Forelimb muscle (tissue), 1 donor: ENCODE data around the gene PAMR1. TPM values are rescaled to one million over a fixed set of nuclear protein-coding genes. Genes with fewer than 3 reads are reported as not detected.

ENCODE experiments used
- DNase-seq: peaks from one replicate; pipeline ENCODE4 v3.0.0-alpha.2; 2013; ENCODE audit warnings: low read depth
- polyA plus RNA-seq: library from polyadenylated mRNA; unstranded; fragments of 120-200 nt; gene quantifications from one replicate; pipeline ENCODE4 v1.2.1, GENCODE V29; 2013; ENCODE audit not compliant: insufficient read length

PAMR1 gene
- polyA plus RNA-seq, 1 donor: 12.1 TPM

DNA sequence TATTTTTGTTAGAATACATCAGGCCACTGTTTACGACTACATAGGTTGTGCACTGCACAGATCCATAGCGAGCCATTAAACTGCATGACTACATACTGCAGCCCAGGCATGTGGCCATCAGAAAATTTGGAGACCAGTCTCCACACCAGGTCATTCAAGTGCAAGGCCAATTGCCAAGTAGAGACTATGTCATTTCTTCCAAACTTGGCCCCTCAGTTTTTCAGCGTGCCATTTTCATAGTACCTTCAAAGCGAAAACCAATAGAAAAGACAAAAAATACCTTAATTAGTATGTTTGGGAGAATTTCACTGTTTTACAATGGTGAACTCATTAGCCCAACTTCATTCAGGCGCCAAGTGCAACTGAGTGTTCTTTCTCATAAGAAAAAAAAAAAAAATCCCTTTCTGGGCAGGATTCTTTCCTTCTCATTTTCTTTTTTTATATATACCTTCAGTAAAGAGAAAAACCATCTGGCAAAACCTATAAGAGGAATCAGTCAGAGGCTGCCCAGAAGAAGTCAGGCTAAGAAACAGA is 30.4 kb downstream of the PAMR1 start:
- DNase-seq: no peak

DNA sequence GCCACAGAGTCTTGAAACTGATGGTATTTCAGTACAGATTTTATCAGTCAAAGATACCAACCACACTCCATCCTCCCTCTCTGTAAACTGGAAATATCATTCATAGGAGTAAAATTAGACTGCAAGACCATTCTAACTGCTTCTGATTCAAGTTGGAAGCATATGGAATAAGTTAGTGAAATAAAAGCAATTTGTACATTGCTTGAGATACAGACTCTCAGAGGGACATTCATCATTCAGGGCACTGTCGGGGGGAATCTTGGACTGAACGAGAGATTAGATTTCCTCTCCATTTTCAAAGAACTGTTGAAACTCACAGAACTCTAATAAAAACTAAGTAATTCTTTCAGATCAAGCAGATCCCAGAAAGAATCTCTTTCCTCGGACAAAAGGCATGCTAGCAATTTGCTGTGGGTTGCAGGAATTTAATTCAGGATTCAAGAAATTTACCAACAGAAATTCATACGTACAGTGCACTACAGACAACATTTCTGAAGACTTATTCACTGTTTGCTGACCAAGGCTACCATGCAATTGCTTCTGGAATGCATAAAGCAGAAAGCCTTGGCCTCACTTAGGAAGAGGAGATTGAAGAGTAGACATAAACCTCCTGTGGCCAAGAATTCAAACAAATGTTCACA is 34.1 kb downstream of the PAMR1 start:
- no peak for DNase-seq

DNA sequence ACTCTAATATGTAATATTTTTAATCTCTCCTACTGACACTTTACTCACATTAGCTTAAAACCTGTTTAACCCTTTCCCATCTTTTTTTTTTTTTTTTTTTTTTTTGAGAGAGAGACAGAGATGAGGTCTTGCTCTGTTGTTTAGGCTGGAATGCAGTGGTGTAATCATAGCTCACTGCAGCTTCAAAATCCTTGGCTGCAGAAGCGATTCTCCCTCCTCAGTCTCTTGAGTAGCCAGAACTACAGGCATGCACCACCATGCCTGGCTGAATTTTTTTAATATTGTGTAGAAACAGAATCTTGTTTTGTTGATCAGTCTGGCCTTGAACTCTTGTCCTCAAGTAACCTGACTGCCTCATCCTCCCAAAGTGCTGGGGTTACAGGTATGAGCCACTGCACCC is 37.3 kb downstream of the PAMR1 start:
- DNase-seq: no peak

- DNase-seq: no peak
These were observed 37.8 kb downstream of the PAMR1 start for GRCh38 chr11:35487532-35488078.

DNA sequence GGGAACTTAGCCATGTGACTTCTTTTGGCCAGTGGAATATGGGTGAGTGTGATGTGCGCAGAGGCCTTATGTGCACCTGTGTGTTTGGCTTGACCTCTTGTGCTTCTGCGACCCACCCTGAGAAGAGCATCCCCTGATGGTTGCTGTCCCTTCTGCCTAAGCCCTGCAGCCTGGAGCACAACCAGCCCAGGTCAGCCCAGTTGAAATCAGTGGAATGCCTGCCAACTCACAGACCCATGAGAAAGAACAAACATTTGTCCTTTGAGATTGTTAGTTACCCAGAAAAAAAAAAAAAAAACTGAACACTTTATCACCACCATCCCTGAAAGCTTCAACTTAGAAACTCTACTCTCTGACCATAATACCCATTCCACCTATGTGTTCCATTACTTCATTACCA is 38.5 kb downstream of the PAMR1 start:
- no peak for DNase-seq

DNA sequence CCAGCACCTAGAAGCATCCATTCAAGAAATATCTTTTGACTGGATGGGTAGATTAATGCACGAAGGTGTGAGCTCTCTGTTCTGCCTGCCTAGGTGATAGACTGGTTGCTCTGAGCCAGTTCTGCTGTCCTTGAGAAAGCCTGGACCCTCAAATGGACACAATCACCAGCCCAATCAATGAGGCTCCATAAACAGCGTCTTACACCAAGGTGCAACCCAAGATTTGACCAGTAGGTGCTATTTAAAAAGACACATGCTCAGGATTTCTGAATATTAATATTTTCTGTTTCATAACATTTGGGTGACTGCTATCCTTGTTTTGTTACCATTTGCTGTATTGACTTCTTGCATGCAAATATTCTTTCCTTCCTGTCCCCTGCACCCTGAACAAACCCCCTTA is 39.0 kb downstream of the PAMR1 start:
- no peak for DNase-seq

DNA sequence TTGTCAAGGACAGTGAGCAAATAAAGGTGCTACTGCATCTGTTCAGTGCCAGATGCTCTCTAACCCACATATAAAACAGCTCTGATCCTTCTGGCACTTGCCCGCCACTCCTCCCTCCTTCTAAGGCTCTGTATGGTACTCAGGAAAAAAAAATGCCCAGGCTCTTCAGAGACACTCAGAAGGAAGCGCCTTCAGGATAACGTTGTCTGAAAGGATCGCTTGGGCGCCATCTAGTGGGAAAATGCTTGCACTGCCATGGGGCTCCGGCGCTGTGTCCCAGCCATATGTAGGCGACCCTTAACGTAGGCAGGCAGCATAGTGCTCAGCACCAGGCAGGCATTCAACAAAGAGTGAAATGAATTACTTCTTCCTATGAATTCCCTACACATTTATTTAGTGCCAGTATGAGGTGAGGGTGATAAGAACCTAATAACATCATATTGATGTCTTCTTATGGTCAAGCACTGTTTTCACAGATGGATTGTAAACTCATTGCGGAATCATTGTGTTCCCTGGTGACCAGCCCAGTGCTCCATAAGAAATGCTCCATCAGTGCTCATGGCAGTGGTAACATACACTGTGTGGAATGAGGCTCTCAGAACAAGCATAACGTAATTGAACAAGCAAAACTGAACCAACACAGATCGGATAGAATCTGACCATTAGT is 39.6 kb downstream of the PAMR1 start:
- peak; percentile 46 for DNase-seq

DNA sequence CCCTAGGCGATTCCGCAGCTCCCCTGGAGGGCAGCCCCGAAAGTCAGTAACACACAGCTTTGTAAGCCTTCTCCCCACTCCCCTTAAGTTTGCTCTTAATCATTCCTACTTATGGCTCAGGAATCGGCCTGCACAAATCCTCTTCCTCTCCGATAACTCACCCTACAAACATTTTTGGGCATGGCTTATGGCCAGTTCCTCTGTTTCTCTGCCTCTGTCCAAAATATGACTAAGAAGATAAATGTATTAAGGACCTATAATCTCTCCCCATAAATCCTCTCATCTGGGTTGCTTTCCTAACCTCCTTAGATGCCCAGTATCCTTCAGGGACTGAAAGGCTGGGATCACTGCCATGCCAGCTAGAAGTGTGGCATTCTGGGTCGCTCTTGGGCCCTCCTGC is 41.0 kb downstream of the PAMR1 start:
- no peak for DNase-seq

DNA sequence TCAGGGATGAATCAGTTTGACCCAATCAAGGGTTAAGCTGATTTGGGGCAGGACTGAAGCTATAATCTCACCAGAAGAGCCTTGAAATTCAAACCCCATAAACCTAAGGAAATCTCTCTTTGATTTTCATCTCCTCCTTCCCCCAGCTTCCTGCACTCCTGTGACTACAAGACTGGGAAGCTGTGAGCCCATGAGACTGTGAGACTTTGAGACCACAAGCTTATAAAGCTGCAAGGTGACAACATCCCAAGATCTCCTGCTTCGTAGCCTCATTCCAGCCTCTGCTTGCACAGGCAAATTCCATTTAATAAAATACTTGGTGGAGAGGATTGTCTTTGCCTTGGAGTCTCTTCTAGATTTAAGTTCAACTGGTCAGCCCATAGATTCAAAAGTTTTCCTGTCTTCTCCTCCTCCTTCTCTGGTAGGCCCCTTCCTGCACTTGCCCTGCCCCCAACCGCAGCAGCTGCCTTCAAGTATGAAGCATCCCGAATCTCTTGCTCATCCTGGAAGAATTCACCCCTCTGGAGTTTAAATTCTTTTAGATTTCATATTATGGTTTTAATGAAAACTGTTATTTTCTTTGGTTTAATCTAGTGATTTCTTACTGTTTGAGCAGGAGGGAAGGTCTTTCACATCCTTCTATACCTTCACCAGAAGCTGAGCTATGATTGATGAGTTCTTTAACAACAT is 42.1 kb downstream of the PAMR1 start:
- DNase-seq: no peak

DNA sequence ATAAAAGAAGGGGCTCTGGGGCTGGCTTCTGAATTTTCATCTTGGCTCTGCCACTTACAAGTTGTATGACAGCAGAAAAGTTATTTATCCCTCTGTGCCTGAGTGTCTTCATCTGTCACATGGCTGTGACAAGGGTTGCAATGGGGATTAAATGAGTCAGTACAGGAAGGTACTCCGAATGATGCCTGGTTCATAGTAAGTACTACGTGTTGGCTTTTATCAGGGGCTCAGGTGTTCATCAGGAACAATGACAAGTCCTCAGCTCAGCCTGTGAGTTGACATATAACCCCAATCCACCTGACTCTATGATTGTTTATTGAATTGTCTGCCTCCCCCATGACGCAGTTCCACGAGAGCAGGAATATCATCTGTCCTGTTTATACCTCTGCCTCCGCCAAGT is 45.7 kb downstream of the PAMR1 start:
- DNase-seq: no peak

DNA sequence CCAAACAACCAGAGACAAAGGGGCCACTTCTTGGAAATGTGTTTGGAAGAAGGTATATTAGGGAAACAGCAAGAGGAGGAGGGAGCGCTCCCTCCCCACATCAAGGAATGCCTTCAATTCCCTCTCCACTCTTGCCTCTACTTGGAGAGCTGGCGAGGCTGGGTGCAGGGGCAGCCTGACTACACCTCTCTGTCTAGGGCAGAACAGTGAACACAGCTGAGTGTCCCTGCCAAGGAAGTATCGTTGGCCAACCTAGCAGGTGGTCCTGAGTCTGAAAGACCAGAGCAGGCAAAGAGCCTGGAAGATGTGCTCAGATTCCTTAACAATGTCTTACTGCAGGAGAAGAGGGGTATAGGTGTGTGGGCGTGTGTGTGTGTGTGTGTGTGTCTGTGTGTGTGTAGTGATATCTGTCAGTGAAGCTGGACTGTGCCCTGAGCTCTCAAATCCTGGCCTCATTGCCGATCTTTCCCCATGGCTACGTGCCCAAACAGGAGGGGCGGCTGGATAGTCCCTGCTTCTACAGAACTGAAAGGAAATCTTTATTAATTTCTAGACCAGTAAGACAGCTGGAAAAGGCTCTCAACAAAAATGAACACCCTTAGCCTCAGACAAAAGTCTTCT is 46.8 kb downstream of the PAMR1 start:
- DNase-seq: no peak

DNA sequence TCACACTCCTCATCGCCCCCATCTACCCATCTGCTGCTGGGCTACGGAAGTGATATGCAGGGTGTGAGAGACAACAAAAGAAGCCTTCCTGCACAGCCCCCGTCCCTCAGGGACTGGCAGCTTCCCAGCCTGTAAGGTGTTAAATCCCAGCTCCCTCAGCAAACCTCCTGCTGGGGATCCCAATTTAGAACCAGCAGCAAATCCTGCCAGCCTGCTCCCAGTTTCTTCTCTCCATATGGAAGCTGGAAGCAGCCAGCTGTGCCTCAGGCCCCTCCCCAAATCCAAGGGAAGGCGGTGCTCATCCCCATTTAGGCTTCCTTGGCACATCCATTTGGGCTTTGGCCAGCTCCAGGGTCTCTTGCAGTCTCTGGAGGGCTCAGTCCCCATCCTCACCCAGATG is 47.5 kb downstream of the PAMR1 start:
- no peak for DNase-seq

DNA sequence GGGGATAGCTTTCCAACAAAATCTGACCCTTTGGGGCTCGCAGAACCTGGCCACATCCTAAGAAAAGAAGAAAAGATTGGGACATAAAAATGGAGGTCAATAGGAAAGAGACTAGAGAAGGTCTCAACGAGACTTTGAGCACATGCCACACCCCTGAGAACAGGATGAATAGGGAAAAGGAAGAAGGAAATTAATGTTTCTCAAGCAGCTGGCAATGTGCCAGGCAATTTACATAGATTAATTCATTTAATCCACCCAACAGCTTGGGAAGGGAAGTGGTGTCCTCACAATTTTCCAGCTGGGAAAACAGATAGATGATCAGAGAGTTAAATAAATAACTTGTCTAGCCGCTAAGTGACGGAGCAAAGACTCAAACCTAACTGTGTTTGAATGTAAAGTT is 50.7 kb downstream of the PAMR1 start:
- no peak for DNase-seq

GRCh38 chr11:35473795-35474374 is 51.5 kb downstream of the PAMR1 start:
- DNase-seq: no peak

DNA sequence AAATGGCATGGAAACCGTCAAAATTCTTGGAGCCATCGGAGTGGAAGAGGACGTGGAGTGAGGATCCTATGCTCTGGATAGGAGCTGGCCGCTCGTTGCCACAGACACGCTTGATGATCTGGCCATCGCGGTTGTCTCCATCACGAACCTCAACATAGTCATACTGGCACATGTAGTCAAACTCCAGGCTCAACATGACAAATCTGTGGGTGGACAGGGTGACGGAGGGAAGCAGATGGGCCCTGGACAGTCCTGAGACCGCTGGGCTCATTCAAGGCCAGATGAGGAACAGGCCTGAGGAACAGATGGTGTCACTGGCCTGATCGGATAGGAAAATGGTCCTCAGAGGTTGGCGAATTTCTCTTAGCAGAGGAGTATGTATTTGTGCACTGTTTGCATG is 54.8 kb downstream of the PAMR1 start:
- no peak for DNase-seq

GRCh38 chr11:35466058-35466457 is 59.4 kb downstream of the PAMR1 start:
- DNase-seq: no peak

DNA sequence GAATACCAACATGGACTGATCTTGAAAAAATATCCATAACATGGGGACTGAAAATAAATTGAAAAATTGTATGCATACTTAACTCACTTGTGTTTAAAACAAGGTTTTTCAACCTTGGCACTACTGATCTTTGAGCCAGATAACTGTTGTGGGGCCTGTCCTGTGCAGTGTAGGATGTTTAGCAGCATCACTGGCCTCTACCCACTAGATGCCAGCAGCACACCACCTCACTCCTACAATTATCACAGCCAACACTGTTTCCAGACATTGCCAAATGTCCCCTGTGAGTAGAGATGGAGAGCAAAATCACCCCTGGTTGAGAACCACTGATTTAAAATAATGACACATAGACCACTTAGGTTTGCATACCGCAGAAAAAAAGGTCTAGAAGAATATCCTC is 61.1 kb downstream of the PAMR1 start:
- DNase-seq: no peak

DNA sequence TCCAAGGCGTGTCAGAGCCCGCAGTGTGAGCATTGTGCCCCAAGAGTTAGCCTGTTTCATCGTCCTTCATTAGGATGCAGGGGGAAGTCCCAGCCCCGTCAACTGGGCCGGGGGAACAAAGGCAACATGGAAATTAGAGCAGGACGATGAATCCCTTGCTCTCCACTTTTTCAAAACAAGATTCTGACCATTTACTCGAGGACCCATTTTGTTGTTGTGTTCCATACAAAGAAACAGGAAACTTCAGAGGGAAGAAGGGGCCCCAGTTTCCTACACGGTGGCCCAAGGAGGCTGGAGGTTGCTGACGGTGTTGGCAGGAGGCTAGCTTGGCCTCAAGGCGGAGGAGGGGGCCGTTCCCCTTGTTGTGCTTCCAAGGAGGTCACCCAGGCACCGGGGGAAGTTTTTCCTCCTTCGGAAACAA is 62.1 kb downstream of the PAMR1 start:
- no peak for DNase-seq

DNA sequence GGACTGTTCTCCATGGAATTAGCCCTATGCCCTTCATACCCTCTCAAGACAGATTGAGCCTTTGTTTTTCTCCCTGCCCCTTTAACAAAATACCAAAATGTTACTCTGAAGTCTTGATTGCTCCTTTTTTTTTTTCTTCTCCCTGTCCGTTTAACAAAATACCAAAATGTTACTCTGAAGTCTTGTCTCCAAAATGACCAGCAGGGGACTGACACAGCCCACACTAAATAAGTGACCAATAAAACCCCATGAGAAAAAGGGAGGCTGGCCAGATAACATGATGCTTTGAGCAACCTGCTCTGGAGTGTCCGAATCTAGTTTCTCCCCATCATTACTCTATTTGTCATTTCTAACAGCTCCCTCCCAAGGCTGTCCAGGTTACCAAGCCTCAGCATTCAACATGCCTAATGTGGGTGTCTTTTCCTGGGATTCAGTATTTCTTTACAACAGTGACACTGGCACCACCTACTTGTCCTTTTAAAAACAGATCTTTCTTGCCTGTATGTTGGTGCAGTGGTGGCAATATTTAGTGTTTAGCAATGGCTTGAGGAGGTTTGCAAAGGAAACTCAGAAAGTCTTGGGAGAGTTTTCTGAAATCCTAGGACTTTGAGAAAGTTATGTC is 63.4 kb downstream of the PAMR1 start:
- DNase-seq: no peak

DNA sequence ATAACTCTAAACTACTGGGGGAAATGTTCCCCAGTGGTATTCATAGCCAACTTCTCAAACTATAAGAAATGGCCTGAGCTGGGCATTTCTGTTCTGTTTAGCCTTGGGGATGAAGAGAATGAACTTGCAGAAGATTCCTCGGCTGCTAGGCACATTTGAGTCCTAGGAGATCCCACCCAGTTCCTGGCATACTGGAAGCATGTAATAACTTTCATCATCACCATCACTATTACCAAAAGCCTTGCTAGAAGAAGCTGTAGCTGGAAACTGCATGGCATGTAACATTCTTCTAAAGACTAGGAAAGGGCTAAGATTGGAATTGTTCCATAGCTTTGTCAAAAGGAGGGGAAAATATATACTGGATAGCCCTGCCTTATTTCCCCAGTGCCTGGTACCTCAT is 65.9 kb downstream of the PAMR1 start:
- no peak for DNase-seq

DNA sequence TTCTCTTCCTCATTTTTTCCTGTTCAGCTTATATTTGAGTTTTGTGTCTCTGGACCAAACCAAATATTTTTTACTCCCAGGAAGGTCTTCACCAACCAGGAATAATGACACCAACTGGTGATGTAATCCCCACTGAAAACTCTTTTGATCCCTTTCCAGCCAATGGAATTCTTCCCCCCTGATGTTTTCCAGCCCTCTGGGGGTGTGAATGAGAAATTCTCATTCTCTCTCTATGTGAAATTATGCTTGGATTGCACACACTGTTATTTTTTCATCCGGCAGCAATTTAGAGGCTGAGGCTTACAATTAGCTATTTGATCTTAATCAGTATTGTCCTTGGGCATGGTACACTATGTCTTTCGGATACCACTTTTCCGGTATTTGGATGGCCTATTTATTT is 66.6 kb downstream of the PAMR1 start:
- no peak for DNase-seq
